IMR-90 (cell line): ENCODE data around the gene STK32A. TPM values are rescaled to one million over a fixed set of nuclear protein-coding genes. Genes with fewer than 3 reads are reported as not detected.

Experiments
- ATAC-seq: fragments of 200-7000 bp; cut with Tn5 transposase; 2 replicates; pipeline ENCODE4 v1.9.1; 2020; ENCODE audit warnings: low read depth, mild to moderate bottlenecking, moderate library complexity
- BruUV-seq: library from RNA; stranded (reverse); fragments of 400-500 nt; replicated peaks from 2 replicates; lab custom pipeline; 2021; lab: Mats Ljungman, UMichigan
- CTCF ChIA-PET: fragments of 300-600 bp; formaldehyde crosslinking; extraction: SDS; loops from one replicate; lab custom pipeline; 2021; ENCODE audit warnings: antibody characterized with exemption; lab: Yijun Ruan, JAX
- POLR2A ChIA-PET: fragments of 300-600 bp; sonication (Branson Sonifier 250); formaldehyde crosslinking; loops from one replicate; lab custom pipeline; 2022; ENCODE audit warnings: antibody characterized with exemption; ENCODE audit not compliant: unreplicated experiment; lab: Charles Lee
- DNase-seq: peaks from one replicate; pipeline ENCODE4 v3.0.0; 2013
- H2AFZ ChIP-seq: replicated peaks from 2 replicates; pipeline ENCODE3; 2013; ENCODE audit warnings: low read length, mild to moderate bottlenecking; ENCODE audit not compliant: poor library complexity
- H2AK5ac ChIP-seq: 2 replicates; pipeline ENCODE4 v1.6.1; 2013; ENCODE audit warnings: low read depth, low read length, inconsistent platforms
- H2AK9ac ChIP-seq: replicated peaks from 2 replicates; pipeline ENCODE3; 2013; ENCODE audit warnings: mild to moderate bottlenecking, low read depth, low read length, moderate library complexity; ENCODE audit not compliant: poor library complexity
- H2BK120ac ChIP-seq: 2 replicates; pipeline ENCODE4 v1.6.1; 2013; ENCODE audit warnings: low read depth, low read length, inconsistent platforms
- H2BK15ac ChIP-seq: 3 replicates; pipeline ENCODE4 v1.6.1; 2013; ENCODE audit warnings: low read depth, low read length, inconsistent platforms
- H2BK20ac ChIP-seq: 2 replicates; pipeline ENCODE4 v1.6.1; 2013; ENCODE audit warnings: low read depth, mild to moderate bottlenecking, inconsistent platforms, low read length, moderate library complexity
- H2BK5ac ChIP-seq: 2 replicates; pipeline ENCODE4 v1.6.1; 2013; ENCODE audit warnings: mild to moderate bottlenecking, low read depth, low read length, inconsistent platforms; ENCODE audit not compliant: poor library complexity, severe bottlenecking
- H3K14ac ChIP-seq: replicated peaks from 2 replicates; pipeline ENCODE4 v1.6.1; 2013; ENCODE audit warnings: low read depth, low read length, inconsistent platforms
- H3K18ac ChIP-seq: 2 replicates; pipeline ENCODE4 v1.6.1; 2013; ENCODE audit warnings: low read depth, low read length, control low read depth
- H3K23ac ChIP-seq: 2 replicates; pipeline ENCODE4 v1.6.1; 2013; ENCODE audit warnings: low read depth, low read length, inconsistent platforms
- H3K27ac ChIP-seq: 2 replicates; pipeline ENCODE4 v1.5.1; 2013; ENCODE audit warnings: mild to moderate bottlenecking, control low read depth, low read length; ENCODE audit not compliant: insufficient read depth
- H3K27me3 ChIP-seq: 2 replicates; pipeline ENCODE4 v1.6.1; 2013; ENCODE audit warnings: low read length; ENCODE audit not compliant: control insufficient read depth, insufficient read depth
- H3K36me3 ChIP-seq: 2 replicates; pipeline ENCODE4 v1.6.1; 2013; ENCODE audit warnings: low read length, mixed read lengths; ENCODE audit not compliant: control insufficient read depth, insufficient read depth
- H3K4ac ChIP-seq: 2 replicates; pipeline ENCODE4 v1.6.1; 2013; ENCODE audit warnings: low read depth, low read length, inconsistent platforms
- H3K4me1 ChIP-seq: 2 replicates; pipeline ENCODE4 v1.6.1; 2013; ENCODE audit warnings: low read length, mixed read lengths; ENCODE audit not compliant: control insufficient read depth, insufficient read depth
- H3K4me2 ChIP-seq: 2 replicates; pipeline ENCODE4 v1.6.1; 2013; ENCODE audit warnings: low read depth, mild to moderate bottlenecking, control low read depth, low read length, moderate library complexity
- H3K4me3 ChIP-seq: 2 replicates; pipeline ENCODE4 v1.5.1; 2013; ENCODE audit warnings: low read depth, mild to moderate bottlenecking, control low read depth, low read length, moderate library complexity; ENCODE audit not compliant: insufficient read depth
- H3K56ac ChIP-seq: 2 replicates; pipeline ENCODE4 v1.6.1; 2013; ENCODE audit warnings: low read length, inconsistent platforms; ENCODE audit not compliant: insufficient read depth; ENCODE audit errors: extremely low read depth
- H3K79me1 ChIP-seq, 2 experiments: 2 replicates each; pipeline ENCODE4 v1.6.1; 2013; ENCODE audit warnings: low read length in 2 of 2, inconsistent platforms in 1 of 2, low read depth in 1 of 2
- H3K9ac ChIP-seq: 2 replicates; pipeline ENCODE4 v1.6.1; 2013; ENCODE audit warnings: low read depth, low read length, control low read depth
- H3K9me1 ChIP-seq: 2 replicates; pipeline ENCODE4 v1.6.1; 2013; ENCODE audit warnings: low read length, inconsistent platforms; ENCODE audit not compliant: insufficient read depth
- H3K9me3 ChIP-seq: 2 replicates; pipeline ENCODE4 v1.6.1; 2013; ENCODE audit warnings: low read length; ENCODE audit not compliant: control insufficient read depth, insufficient read depth
- H4K20me1 ChIP-seq: 2 replicates; pipeline ENCODE4 v1.6.1; 2013; ENCODE audit warnings: low read length, inconsistent platforms; ENCODE audit not compliant: insufficient read depth
- H4K5ac ChIP-seq: 2 replicates; pipeline ENCODE4 v1.6.1; 2013; ENCODE audit warnings: mild to moderate bottlenecking, low read depth, low read length, control low read depth
- H4K8ac ChIP-seq, 2 experiments: 2 replicates each; pipeline ENCODE4 v1.6.1; 2013; ENCODE audit warnings: low read depth in 2 of 2, low read length in 2 of 2, control low read depth in 1 of 2, inconsistent platforms in 1 of 2
- H4K91ac ChIP-seq: 2 replicates; pipeline ENCODE4 v1.6.1; 2013; ENCODE audit warnings: low read depth, low read length, inconsistent platforms; ENCODE audit not compliant: insufficient read depth
- BHLHE40 ChIP-seq: fragments of 150-350 bp; IDR thresholded peaks from 2 replicates; pipeline ENCODE4 v1.6.1; 2016; ENCODE audit warnings: mild to moderate bottlenecking, low read depth, low read length
- CHD1 ChIP-seq: IDR thresholded peaks from 2 replicates; pipeline ENCODE4 v1.6.1; 2012; ENCODE audit warnings: low read depth, low read length, improper control_type of control experiment
- CTCF ChIP-seq: conservative IDR thresholded peaks from 2 replicates; pipeline ENCODE4 v1.5.1; 2012; ENCODE audit warnings: mild to moderate bottlenecking, low read depth, low read length, improper control_type of control experiment
- ELK1 ChIP-seq: fragments of 150-350 bp; IDR thresholded peaks from 2 replicates; pipeline ENCODE4 v1.6.1; 2016; ENCODE audit warnings: low read depth, mild to moderate bottlenecking, low read length, moderate library complexity, borderline replicate concordance
- FOS ChIP-seq: fragments of 150-350 bp; IDR thresholded peaks from 2 replicates; pipeline ENCODE4 v1.6.1; 2016; ENCODE audit warnings: low read depth, low read length
- MAFK ChIP-seq: IDR thresholded peaks from 2 replicates; pipeline ENCODE4 v1.6.1; 2012; ENCODE audit warnings: low read depth, low read length, improper control_type of control experiment
- MXI1 ChIP-seq: IDR thresholded peaks from 2 replicates; pipeline ENCODE4 v1.6.1; 2012; ENCODE audit warnings: low read depth, mild to moderate bottlenecking, low read length, moderate library complexity, borderline replicate concordance
- NFE2L2 ChIP-seq: fragments of 150-350 bp; IDR thresholded peaks from 2 replicates; pipeline ENCODE4 v1.6.1; 2016; ENCODE audit warnings: low read depth, mild to moderate bottlenecking, low read length
- RAD21 ChIP-seq: IDR thresholded peaks from 2 replicates; pipeline ENCODE4 v1.6.1; 2012; ENCODE audit warnings: low read length, improper control_type of control experiment
- RCOR1 ChIP-seq: IDR thresholded peaks from 2 replicates; pipeline ENCODE4 v1.6.1; 2012; ENCODE audit warnings: mild to moderate bottlenecking, low read length, improper control_type of control experiment; ENCODE audit not compliant: insufficient replicate concordance
- WGBS, 2 experiments: methylation state at CpG; one replicate each; pipeline versions ENCODE4 v1.1.5 to v1.1.7; 2013; ENCODE audit warnings: missing lambda C conversion rate in 2 of 2; ENCODE audit not compliant: insufficient read length in 1 of 2; ENCODE audit errors: extremely low coverage in 2 of 2; 5-methylcytosine and 5-hydroxymethylcytosine counted together
- dilution Hi-C: fragments of 300-500 bp; cut with HindIII; formaldehyde crosslinking; loops from one replicate; pipeline ENCODE4 v1.14.3; 2018; ENCODE audit warnings: low sequenced_read_pairs; ENCODE audit not compliant: unreplicated experiment
- in situ Hi-C: fragments of 300-500 bp; cut with MboI; formaldehyde crosslinking; loops from 3 replicates; pipeline ENCODE4 v1.14.3; 2019; ENCODE audit warnings: low sequenced_read_pairs, inconsistent platforms, mixed read lengths
- intact Hi-C: fragments of 100-400 bp; cut with micrococcal nuclease; formaldehyde crosslinking; loops from 2 replicates; pipeline ENCODE4 v1.10.0; 2022
- polyA plus RNA-seq, 3 experiments: library from polyadenylated mRNA; depleted of rRNA; stranded (reverse); fragments of >200 nt; gene quantifications; 2 replicates each; pipeline ENCODE4 v1.2.3, GENCODE V29; 2012; ENCODE audit warnings: low replicate concordance in 1 of 3
- total RNA-seq: library from RNA; depleted of rRNA; stranded (reverse); fragments of >200 nt; gene quantifications from 2 replicates; pipeline ENCODE4 v1.2.3, GENCODE V29; 2012

STK32A gene
- total and polyA plus RNA-seq, 2 of the 4 experiments (the other 2 are of a cell fraction): 0.12 to 0.18 TPM

GRCh38 chr5:147387109-147387508, 152.3 kb downstream of the STK32A start:
- Histone ChIP-seq H3K56ac (no peak overlapping the region), H3K14ac (no peak overlapping the region), H3K27me3 (no peaks in the 10 kb centered on the region), H4K91ac (no peak overlapping the region), H3K27ac (no peak overlapping the region), H2AK5ac (no peak overlapping the region), H3K9me3 (no peaks in the 10 kb centered on the region), H2BK5ac (no peak overlapping the region), H3K4me2 (no peak overlapping the region), H2AFZ (no peak overlapping the region), H3K9me1 (no peaks in the 10 kb centered on the region), H2BK120ac (no peak overlapping the region), H3K4ac (no peak overlapping the region), H3K79me1 (no peaks in the 10 kb centered on the region), H4K20me1 (no peaks in the 10 kb centered on the region), H3K9ac (no peak overlapping the region), H3K23ac (no peak overlapping the region), H2BK15ac (no peak overlapping the region), H3K4me3 (no peak overlapping the region), H2AK9ac (no peak overlapping the region), H4K5ac (no peak overlapping the region), H3K4me1 (peaks cover 3% of the 10 kb centered on the region; the same call in 1 of the 2 replicates), H3K36me3 (no peaks in the 10 kb centered on the region), H2BK20ac (no peak overlapping the region), H3K18ac (no peak overlapping the region), H4K8ac (no peak overlapping the region)
- ChIA-PET POLR2A (interaction anchor here (0.5 kb wide), 1 partner anchor 15 kb away, joined by 3 read pairs; no protein-coding TSS in a partner anchor), CTCF (interaction anchor here (1.1 kb wide), 1 partner anchor 10 kb away, joined by 3 read pairs; no protein-coding TSS in a partner anchor)
- no TSS peak for BruUV-seq
- in situ Hi-C loops: no loop called here
- dilution Hi-C loops: no loop called here
- DNase-seq: no peak
- intact Hi-C loops: no loop called here
- TF ChIP-seq RAD21 (no peak), FOS (no peak), BHLHE40 (no peak), RCOR1 (no peak), CTCF (no peak), ELK1 (no peak), CHD1 (no peak), MAFK (no peak), MXI1 (no peak), NFE2L2 (no peak)
- no peak for ATAC-seq
- WGBS, 2 experiments: no CpG with 5 or more reads among the region's 4 CpGs
